Measurements from ENCODE around the gene PDE6C.

Gene PDE6C

GRCh38 chr10:93615576-93616235 lies 3.4 kb downstream of the PDE6C start:
- TF ChIP-seq CTCF (conservative IDR thresholded peaks at IDR 0.05): no peak

GRCh38 chr10:93620925-93621324 lies 8.6 kb downstream of the PDE6C start:
- TF ChIP-seq CTCF (conservative IDR thresholded peaks at IDR 0.05): no peak
- H3K27ac ChIP-seq: no peak overlapping the region

More at GRCh38 chr10:93615576-93616235, 3.4 kb downstream of the PDE6C start:
- H3K27ac ChIP-seq: no peak overlapping the region

- no peak overlapping the region for H3K27ac ChIP-seq
- TF ChIP-seq CTCF (conservative IDR thresholded peaks at IDR 0.05): no peak
Measured at GRCh38 chr10:93622942-93623341, 10.6 kb downstream of the PDE6C start.

GRCh38 chr10:93628858-93629257 lies 16.5 kb downstream of the PDE6C start:
- no peak for TF ChIP-seq CTCF (conservative IDR thresholded peaks at IDR 0.05)
- no peak overlapping the region for H3K27ac ChIP-seq

GRCh38 chr10:93629647-93630305 lies 17.4 kb downstream of the PDE6C start:
- no peak for TF ChIP-seq CTCF (conservative IDR thresholded peaks at IDR 0.05)
- H3K27ac ChIP-seq: no peak overlapping the region

GRCh38 chr10:93630625-93631557 lies 18.6 kb downstream of the PDE6C start:
- peak overlapping the region; percentile 20; the same call in 1 of the 2 replicates for H3K27ac ChIP-seq
- no peak for TF ChIP-seq CTCF (conservative IDR thresholded peaks at IDR 0.05)

- no peak overlapping the region for H3K27ac ChIP-seq
- TF ChIP-seq CTCF (conservative IDR thresholded peaks at IDR 0.05): no peak
Measured at GRCh38 chr10:93639791-93640190, 27.5 kb downstream of the PDE6C start.

Measured in VCaP (cell line).